CD14-positive monocyte (primary cell): ENCODE results near the gene KIAA0753. TPM values are rescaled to one million over a fixed set of nuclear protein-coding genes. Genes with fewer than 3 reads are reported as not detected.

ENCODE experiments used
- DNase-seq, 3 donors: peaks; one replicate each; pipeline ENCODE4 v3.0.0-alpha.2; 2011 to 2022
- H2AFZ ChIP-seq: 2 replicates; pipeline ENCODE4 v1.6.0; 2012; ENCODE audit warnings: mild to moderate bottlenecking, low read depth, low read length, inconsistent platforms; ENCODE audit not compliant: insufficient read depth, poor library complexity, severe bottlenecking
- H3K27ac ChIP-seq, 2 donors: 1 replicate in 1 of 2; 2 replicates in 1 of 2; pipeline ENCODE4 v1.5.1; 2012 to 2013; ENCODE audit warnings: low read length in 2 of 2, control low read depth in 1 of 2, inconsistent platforms in 1 of 2, low read depth in 1 of 2, mild to moderate bottlenecking in 1 of 2
- H3K27me3 ChIP-seq, 2 donors: one replicate each; pipeline versions ENCODE4 v1.6.0 to v1.6.1; 2011 to 2013; ENCODE audit warnings: low read length in 2 of 2; ENCODE audit not compliant: control insufficient read depth in 2 of 2, insufficient read depth in 2 of 2
- H3K36me3 ChIP-seq, 2 donors: replicated peaks in 1 of 2; 1 replicate in 1 of 2; 2 replicates in 1 of 2; pipeline versions ENCODE4 v1.5.1 to v1.6.1; 2012 to 2013; ENCODE audit warnings: low read length in 2 of 2, control low read depth in 1 of 2, inconsistent platforms in 1 of 2, mild to moderate bottlenecking in 1 of 2; ENCODE audit not compliant: insufficient read depth in 2 of 2, control insufficient read depth in 1 of 2
- H3K4me1 ChIP-seq, 2 donors: 1 replicate in 1 of 2; 2 replicates in 1 of 2; pipeline versions ENCODE4 v1.5.1 to v1.6.1; 2012 to 2013; ENCODE audit warnings: low read length in 2 of 2, control low read depth in 1 of 2, inconsistent platforms in 1 of 2, mild to moderate bottlenecking in 1 of 2, moderate library complexity in 1 of 2; ENCODE audit not compliant: insufficient read depth in 2 of 2, control insufficient read depth in 1 of 2
- H3K4me2 ChIP-seq: replicated peaks from 2 replicates; pipeline ENCODE3; 2012; ENCODE audit warnings: low read length, moderate library complexity, mild to moderate bottlenecking; ENCODE audit not compliant: poor library complexity, severe bottlenecking; ENCODE audit errors: extremely low read depth
- H3K4me3 ChIP-seq, 3 experiments: fragments of 200-600 bp in 1 of 3; sonication (generic) in 1 of 3; replicated peaks in 1 of 3; 1 replicate in 2 of 3; 2 replicates in 1 of 3; pipeline ENCODE4 v1.5.1; 2011 to 2013; ENCODE audit warnings: low read length in 3 of 3, mild to moderate bottlenecking in 3 of 3, control low read depth in 2 of 3, low read depth in 2 of 3, inconsistent platforms in 1 of 3, moderate library complexity in 1 of 3
- H3K79me2 ChIP-seq: 2 replicates; pipeline ENCODE4 v1.6.0; 2012; ENCODE audit warnings: mild to moderate bottlenecking, control low read depth, inconsistent platforms, low read length, moderate library complexity; ENCODE audit not compliant: insufficient read depth
- H3K9ac ChIP-seq: 2 replicates; pipeline ENCODE4 v1.6.0; 2017; ENCODE audit warnings: low read length, mild to moderate bottlenecking; ENCODE audit not compliant: insufficient read depth, poor library complexity, severe bottlenecking
- H3K9me3 ChIP-seq, 2 donors: replicated peaks in 1 of 2; 1 replicate in 1 of 2; 2 replicates in 1 of 2; pipeline versions ENCODE4 v1.5.1 to v1.6.1; 2012 to 2013; ENCODE audit warnings: low read length in 2 of 2, control low read depth in 1 of 2; ENCODE audit not compliant: control insufficient read depth in 1 of 2, insufficient read depth in 1 of 2
- H4K20me1 ChIP-seq: 2 replicates; pipeline ENCODE4 v1.6.0; 2012; ENCODE audit warnings: mild to moderate bottlenecking, low read length, control low read depth, moderate library complexity; ENCODE audit not compliant: insufficient read depth
- H3K27ac Mint-ChIP-seq, 7 donors: one replicate each; pipeline ENCODE4 v1.8.0; 2020; ENCODE audit warnings: mild to moderate bottlenecking in 7 of 7, mixed read lengths in 7 of 7, moderate library complexity in 6 of 7, inconsistent platforms in 2 of 7
- H3K27me3 Mint-ChIP-seq, 3 donors: one replicate each; pipeline ENCODE4 v1.8.0; 2021 to 2022; ENCODE audit warnings: low read depth in 3 of 3, mild to moderate bottlenecking in 3 of 3, mixed read lengths in 3 of 3, moderate library complexity in 3 of 3, inconsistent platforms in 1 of 3
- H3K36me3 Mint-ChIP-seq, 2 donors: one replicate each; pipeline ENCODE4 v1.8.0; 2020; ENCODE audit warnings: mixed read lengths in 2 of 2, inconsistent platforms in 1 of 2, mild to moderate bottlenecking in 1 of 2
- H3K4me1 Mint-ChIP-seq: one replicate; pipeline ENCODE4 v1.8.0; 2020; ENCODE audit warnings: mild to moderate bottlenecking, mixed read lengths
- H3K4me3 Mint-ChIP-seq, 2 donors: one replicate each; pipeline ENCODE4 v1.8.0; 2020; ENCODE audit warnings: mild to moderate bottlenecking in 2 of 2, mixed read lengths in 2 of 2, moderate library complexity in 1 of 2
- H3K9me3 Mint-ChIP-seq, 7 donors: one replicate each; pipeline ENCODE4 v1.8.0; 2020 to 2022; ENCODE audit warnings: mixed read lengths in 7 of 7, mild to moderate bottlenecking in 6 of 7, moderate library complexity in 6 of 7, inconsistent platforms in 2 of 7
- WGBS: methylation state at CpG from one replicate; pipeline ENCODE4 v1.1.5; 2013; ENCODE audit warnings: missing lambda C conversion rate; ENCODE audit not compliant: insufficient coverage; 5-methylcytosine and 5-hydroxymethylcytosine counted together
- intact Hi-C, 2 donors: fragments of 100-400 bp; cut with micrococcal nuclease; formaldehyde crosslinking; loops; one replicate each; pipeline versions ENCODE4 v1.15.0 to v1.15.1; 2023
- polyA plus RNA-seq, 3 donors: library from polyadenylated mRNA; depleted of rRNA in 1 of 3; unstranded in 2 of 3; stranded (reverse) in 1 of 3; fragments of 300-500 nt in 2 of 3; fragments of >200 nt in 1 of 3; fragmentation: Illumina TruSeq in 2 of 3; gene quantifications; 1 replicate in 2 of 3; 2 replicates in 1 of 3; pipeline ENCODE4 v1.2.3, GENCODE V29; 2012 to 2021
- TF ChIP-seq, protein P1 (sequence below): fragments of 200-600 bp; IDR thresholded peaks from one replicate; pipeline ENCODE4 v1.8.0; 2022; ENCODE audit warnings: antibody characterized with exemption, mild to moderate bottlenecking

The KIAA0753 gene
- polyA plus RNA-seq, 3 donors: 1.7 to 6.6 (median 3.5) TPM

DNA sequence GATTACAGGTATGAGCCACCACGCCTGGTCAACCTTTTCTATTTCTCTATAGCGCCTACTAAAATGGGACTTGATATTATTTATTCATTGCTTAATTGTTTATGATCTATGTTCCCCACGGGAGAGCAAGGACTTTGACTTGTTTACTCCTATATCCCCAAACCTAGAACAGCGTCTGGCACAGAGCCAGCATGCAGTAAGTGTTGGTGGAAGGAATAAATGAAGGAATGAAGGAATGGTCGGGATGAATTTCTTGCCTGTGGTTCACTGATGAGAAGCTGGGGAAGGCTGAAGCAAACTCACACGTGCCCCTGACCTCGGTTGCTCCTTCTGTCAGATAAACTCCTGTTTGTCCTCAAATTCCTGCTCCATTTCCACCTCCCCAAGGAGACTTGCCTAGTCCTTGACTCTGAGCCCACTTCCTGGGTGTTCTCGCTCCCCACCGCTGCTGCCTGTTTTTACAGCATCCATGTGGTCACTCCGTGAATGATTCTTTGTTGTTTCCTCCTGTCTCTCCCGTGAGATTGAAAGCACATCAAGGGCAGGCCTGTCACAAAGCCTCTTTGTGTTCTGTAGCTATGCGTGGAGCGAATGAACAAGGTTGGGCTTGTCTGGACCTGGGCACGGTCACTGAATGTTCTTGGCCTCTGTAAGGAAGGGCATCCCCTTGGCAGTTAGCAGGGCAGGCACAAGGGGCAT is 28.4 kb upstream of the KIAA0753 start:
- intact Hi-C loops: loop anchor here in 1 of 2 donors (10.0 kb wide), 1 partner anchor 326 kb away; the partner anchor contains the start of gene ALOX12
- Histone ChIP-seq H3K79me2 (no peaks in the 10 kb centered on the region), H3K9me3 (no peaks in the 10 kb centered on the region), H3K27ac (no peak overlapping the region), H2AFZ (no peak overlapping the region), H3K4me1 (no peaks in the 10 kb centered on the region), H4K20me1 (no peaks in the 10 kb centered on the region), H3K27me3 (peaks cover 0 to 18% of the 10 kb centered on the region in 2 donors), H3K4me2 (no peak overlapping the region), H3K9ac (no peak overlapping the region), H3K36me3 (no peaks in the 10 kb centered on the region), H3K4me3 (no peak overlapping the region)
- Mint-ChIP-seq H3K4me1 (peaks cover 2% of the 10 kb centered on the region), H3K27ac (no peak overlapping the region), H3K4me3 (no peak overlapping the region), H3K27me3 (peaks cover 24 to 50% (median 49%) of the 10 kb centered on the region in 3 donors), H3K9me3 (no peaks in the 10 kb centered on the region), H3K36me3 (no peaks in the 10 kb centered on the region)
- no peak for DNase-seq
- TF ChIP-seq, protein P1, sequence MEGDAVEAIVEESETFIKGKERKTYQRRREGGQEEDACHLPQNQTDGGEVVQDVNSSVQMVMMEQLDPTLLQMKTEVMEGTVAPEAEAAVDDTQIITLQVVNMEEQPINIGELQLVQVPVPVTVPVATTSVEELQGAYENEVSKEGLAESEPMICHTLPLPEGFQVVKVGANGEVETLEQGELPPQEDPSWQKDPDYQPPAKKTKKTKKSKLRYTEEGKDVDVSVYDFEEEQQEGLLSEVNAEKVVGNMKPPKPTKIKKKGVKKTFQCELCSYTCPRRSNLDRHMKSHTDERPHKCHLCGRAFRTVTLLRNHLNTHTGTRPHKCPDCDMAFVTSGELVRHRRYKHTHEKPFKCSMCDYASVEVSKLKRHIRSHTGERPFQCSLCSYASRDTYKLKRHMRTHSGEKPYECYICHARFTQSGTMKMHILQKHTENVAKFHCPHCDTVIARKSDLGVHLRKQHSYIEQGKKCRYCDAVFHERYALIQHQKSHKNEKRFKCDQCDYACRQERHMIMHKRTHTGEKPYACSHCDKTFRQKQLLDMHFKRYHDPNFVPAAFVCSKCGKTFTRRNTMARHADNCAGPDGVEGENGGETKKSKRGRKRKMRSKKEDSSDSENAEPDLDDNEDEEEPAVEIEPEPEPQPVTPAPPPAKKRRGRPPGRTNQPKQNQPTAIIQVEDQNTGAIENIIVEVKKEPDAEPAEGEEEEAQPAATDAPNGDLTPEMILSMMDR: no peak
- 92% methylated on average over 8 of the region's 14 CpGs for WGBS

DNA sequence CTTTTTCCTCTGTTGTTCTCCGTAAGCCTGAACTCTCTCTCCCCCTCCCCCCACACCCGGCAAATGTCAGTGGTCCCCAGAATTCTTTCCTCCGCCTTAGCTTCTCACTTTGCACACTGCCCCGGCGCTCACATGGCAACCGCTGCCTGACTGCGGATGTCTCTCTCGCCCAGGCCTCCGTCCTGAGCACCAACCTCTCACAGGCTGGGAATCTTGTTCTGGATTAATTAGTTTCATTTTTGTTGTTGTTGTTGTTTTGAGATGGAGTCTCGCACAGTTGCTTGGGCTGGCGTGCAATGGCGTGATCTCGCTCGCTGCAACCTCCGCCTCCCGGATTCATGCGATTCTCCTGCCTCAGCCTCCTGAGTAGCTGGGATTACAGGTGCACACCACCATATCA is 27.7 kb upstream of the KIAA0753 start:
- H3K9ac ChIP-seq: no peak overlapping the region
- Mint-ChIP-seq H3K27me3 (peaks cover 21 to 49% (median 45%) of the 10 kb centered on the region in 3 donors), H3K36me3 (no peaks in the 10 kb centered on the region), H3K4me1 (peaks cover 2% of the 10 kb centered on the region), H3K27ac (no peak overlapping the region), H3K9me3 (no peaks in the 10 kb centered on the region), H3K4me3 (peak overlapping the region in 1 of 2 donors; percentile 81)
- H3K4me3 ChIP-seq: no peak overlapping the region
- no peaks in the 10 kb centered on the region for H3K79me2 ChIP-seq
- H3K36me3 ChIP-seq: no peaks in the 10 kb centered on the region
- H2AFZ ChIP-seq: no peak overlapping the region
- no peaks in the 10 kb centered on the region for H3K9me3 ChIP-seq
- H3K27ac ChIP-seq: no peak overlapping the region
- H4K20me1 ChIP-seq: no peaks in the 10 kb centered on the region
- WGBS: 98% methylated on average over 9 of the region's 17 CpGs
- H3K27me3 ChIP-seq: peaks cover 0 to 18% of the 10 kb centered on the region in 2 donors
- intact Hi-C loops: loop anchor here in 1 of 2 donors (10.0 kb wide), 1 partner anchor 327 kb away; the partner anchor contains the start of gene ALOX12
- no peak overlapping the region for H3K4me2 ChIP-seq
- TF ChIP-seq, protein P1: no peak
- no peaks in the 10 kb centered on the region for H3K4me1 ChIP-seq
- no peak for DNase-seq
